PFSK-1 (cell line): ENCODE results near the gene USP36.

Experiments used
- FOXP2 ChIP-seq: optimal IDR thresholded peaks from 2 replicates; pipeline ENCODE3; 2011; ENCODE audit warnings: borderline replicate concordance, control low read depth, inconsistent platforms; ENCODE audit not compliant: insufficient read depth; ENCODE audit errors: extremely low read length, extremely low read depth
- POLR2AphosphoS5 ChIP-seq: IDR thresholded peaks from 2 replicates; pipeline ENCODE4 v1.6.1; 2012; ENCODE audit warnings: low read depth, mild to moderate bottlenecking, control low read depth, low read length, moderate library complexity
- REST ChIP-seq, 2 experiments: IDR thresholded peaks; 2 replicates each; pipeline versions ENCODE4 v1.6.1 to v1.8.0; 2011 to 2012; ENCODE audit warnings: low read depth in 2 of 2, low read length in 2 of 2, control low read depth in 1 of 2, inconsistent platforms in 1 of 2, mild to moderate bottlenecking in 1 of 2, moderate library complexity in 1 of 2; ENCODE audit not compliant: insufficient read depth in 1 of 2
- SIN3A ChIP-seq: IDR thresholded peaks from 2 replicates; pipeline ENCODE4 v1.6.1; 2012; ENCODE audit warnings: mild to moderate bottlenecking, low read length, moderate library complexity, borderline replicate concordance; ENCODE audit not compliant: insufficient read depth
- TAF1 ChIP-seq: IDR thresholded peaks from 2 replicates; pipeline ENCODE4 v1.6.1; 2012; ENCODE audit warnings: low read length, control low read depth, borderline replicate concordance; ENCODE audit not compliant: insufficient read depth

The USP36 gene

GRCh38 chr17:78808163-78808562, 32.5 kb downstream of the USP36 start:
- no peak for TF ChIP-seq SIN3A

- TF ChIP-seq TAF1 (no peak), REST (IDR thresholded peaks at IDR 0.05; ENCODE audit: insufficient read depth in 1 of 2, low read depth in 2 of 2, low read length in 2 of 2) (no peak), SIN3A (no peak), POLR2AphosphoS5 (no peak), FOXP2 (no peak)
Measured at GRCh38 chr17:78806451-78806850, 34.2 kb downstream of the USP36 start.

GRCh38 chr17:78805301-78805700, 35.3 kb downstream of the USP36 start:
- TF ChIP-seq SIN3A (no peak), REST (IDR thresholded peaks at IDR 0.05; ENCODE audit: insufficient read depth in 1 of 2, low read depth in 2 of 2, low read length in 2 of 2) (no peak), TAF1 (no peak), POLR2AphosphoS5 (no peak), FOXP2 (no peak)

GRCh38 chr17:78804777-78805176, 35.8 kb downstream of the USP36 start:
- TF ChIP-seq REST (IDR thresholded peaks at IDR 0.05; ENCODE audit: insufficient read depth in 1 of 2, low read depth in 2 of 2, low read length in 2 of 2) (no peak), FOXP2 (no peak), POLR2AphosphoS5 (no peak), TAF1 (no peak), SIN3A (no peak)

GRCh38 chr17:78803186-78803845, 37.3 kb downstream of the USP36 start:
- TF ChIP-seq TAF1 (no peak), POLR2AphosphoS5 (no peak), FOXP2 (no peak), REST (IDR thresholded peaks at IDR 0.05; ENCODE audit: insufficient read depth in 1 of 2, low read depth in 2 of 2, low read length in 2 of 2) (no peak), SIN3A (no peak)
